ENCODE data around the gene GLMP. TPM values are rescaled to one million over a fixed set of nuclear protein-coding genes. Genes with fewer than 3 reads are reported as not detected.
A peak's percentile ranks its signal among the peaks of the same experiment; 100 is the strongest.

The GLMP gene
- total RNA-seq, 2 experiments from 2014 or later = 9.3 to 11.3 TPM

GRCh38 chr1:156253634-156254033 lies 41.8 kb downstream of the GLMP start:
- Mint-ChIP-seq H3K4me3 (no peak overlapping the region), H3K4me1 (ENCODE audit: low read depth) (peaks cover 1% of the 10 kb centered on the region), H3K27me3 (no peaks in the 10 kb centered on the region), H3K36me3 (ENCODE audit: low read depth) (peaks cover 36% of the 10 kb centered on the region), H3K9me3 (no peaks in the 10 kb centered on the region), H3K27ac (peak overlapping the region; percentile 2)
- intact Hi-C loops (cut with micrococcal nuclease) = no loop called here
- ATAC-seq (no peak), DNase-seq (no peak)
- no peak for TF ChIP-seq CTCF (IDR thresholded peaks at IDR 0.05)
- ChIA-PET POLR2A (interaction anchor here (0.7 to 1.5 kb wide), 4 partner anchors 8 to 30 kb away, joined by 3 to 5 read pairs (median 4); no protein-coding TSS in a partner anchor), CTCF (interaction anchor here (1.6 kb wide), 1 partner anchor 112 kb away, joined by 3 read pairs; no protein-coding TSS in a partner anchor)

GRCh38 chr1:156251527-156251926 lies 44.0 kb downstream of the GLMP start:
- H3K36me3 Mint-ChIP-seq (ENCODE audit: low read depth) = peaks cover 20% of the 10 kb centered on the region
- H3K4me1 Mint-ChIP-seq (ENCODE audit: low read depth) = peaks cover 4% of the 10 kb centered on the region
- no peak overlapping the region for H3K27ac Mint-ChIP-seq
- TF ChIP-seq CTCF (IDR thresholded peaks at IDR 0.05) = no peak
- DNase-seq (no peak), ATAC-seq (no peak)
- CTCF ChIA-PET = interaction anchor here (1.2 kb wide), 2 partner anchors 12 to 68 kb away, joined by 3 to 6 read pairs; no protein-coding TSS in a partner anchor
- POLR2A ChIA-PET = interaction anchor here (0.9 to 1.6 kb wide), 4 partner anchors 10 to 26 kb away, joined by 3 to 5 read pairs (median 3); partner anchors contain the start of gene BGLAP
- intact Hi-C loops (cut with micrococcal nuclease) = no loop called here
- no peaks in the 10 kb centered on the region for H3K9me3 Mint-ChIP-seq
- no peaks in the 10 kb centered on the region for H3K27me3 Mint-ChIP-seq
- H3K4me3 Mint-ChIP-seq = no peak overlapping the region

- no peak for TF ChIP-seq CTCF (IDR thresholded peaks at IDR 0.05)
- Mint-ChIP-seq H3K27me3 (no peaks in the 10 kb centered on the region), H3K4me1 (ENCODE audit: low read depth) (peaks cover 17% of the 10 kb centered on the region), H3K4me3 (no peak overlapping the region), H3K27ac (peak overlapping the region; percentile 30), H3K9me3 (no peaks in the 10 kb centered on the region), H3K36me3 (ENCODE audit: low read depth) (peaks cover 15% of the 10 kb centered on the region)
- ChIA-PET POLR2A (interaction anchor here (0.7 to 1.1 kb wide), 5 partner anchors 12 to 65 kb away, joined by 3 read pairs; no protein-coding TSS in a partner anchor), CTCF (no interaction called here)
- DNase-seq (no peak), ATAC-seq (no peak)
- intact Hi-C loops (cut with micrococcal nuclease) = no loop called here
Measured at GRCh38 chr1:156249593-156249992, 45.9 kb downstream of the GLMP start.

GRCh38 chr1:156248323-156248683 lies 47.2 kb downstream of the GLMP start:
- no peak for TF ChIP-seq CTCF (IDR thresholded peaks at IDR 0.05)
- H3K27me3 Mint-ChIP-seq = no peaks in the 10 kb centered on the region
- no peak overlapping the region for H3K27ac Mint-ChIP-seq
- no peaks in the 10 kb centered on the region for H3K9me3 Mint-ChIP-seq
- ATAC-seq (no peak), DNase-seq (no peak)
- peaks cover 17% of the 10 kb centered on the region for H3K4me1 Mint-ChIP-seq (ENCODE audit: low read depth)
- CTCF ChIA-PET = interaction anchor here (1.0 kb wide), 1 partner anchor 35 kb away, joined by 3 read pairs; the partner anchor contains the start of gene SMG5
- peaks cover 9% of the 10 kb centered on the region for H3K36me3 Mint-ChIP-seq (ENCODE audit: low read depth)
- POLR2A ChIA-PET = interaction anchor here (0.9 to 1.4 kb wide), 3 partner anchors 15 to 19 kb away, joined by 3 to 5 read pairs (median 4); no protein-coding TSS in a partner anchor
- H3K4me3 Mint-ChIP-seq = no peak overlapping the region
- intact Hi-C loops (cut with micrococcal nuclease) = no loop called here

- Mint-ChIP-seq H3K27ac (no peak within 1 kb of the TSS), H3K36me3 (ENCODE audit: low read depth) (peaks cover 7% of the 10 kb centered on the region), H3K27me3 (no peaks in the 10 kb centered on the region), H3K9me3 (no peaks in the 10 kb centered on the region), H3K4me3 (no peak within 1 kb of the TSS), H3K4me1 (ENCODE audit: low read depth) (peaks cover 17% of the 10 kb centered on the region)
- ATAC-seq (no peak), DNase-seq (no peak)
- intact Hi-C loops (cut with micrococcal nuclease) = no loop called here
- ChIA-PET POLR2A (interaction anchor here (0.9 to 1.4 kb wide), 3 partner anchors 14 to 20 kb away, joined by 3 to 5 read pairs (median 4); no protein-coding TSS in a partner anchor), CTCF (interaction anchor here (1.0 to 2.7 kb wide), 3 partner anchors 35 to 106 kb away, joined by 3 to 10 read pairs (median 4); partner anchors contain the start of gene SMG5)
- TF ChIP-seq CTCF (IDR thresholded peaks at IDR 0.05) = no peak
Measured at GRCh38 chr1:156247460-156248322, 47.8 kb downstream of the GLMP start, which contains the start of gene PAQR6. TSS of gene PAQR6 (minus strand) at chr1:156248056. CDS start at chr1:156246731, 1,325 bp downstream.

Data from activated CD8-positive, alpha-beta T cell treated with anti-CD3 and anti-CD28 coated beads for 36 hours (primary cell).